Esophagus (tissue), 2 donors: Measurements from ENCODE around the gene FFAR4. TPM values are rescaled to one million over a fixed set of nuclear protein-coding genes. Genes with fewer than 3 reads are reported as not detected.

Experiments
- H3K27ac ChIP-seq, 2 donors: one replicate each; pipeline ENCODE4 v1.5.1; 2013; ENCODE audit warnings: low read depth in 2 of 2, mild to moderate bottlenecking in 2 of 2, inconsistent platforms in 1 of 2, low read length in 1 of 2, moderate library complexity in 1 of 2
- H3K27me3 ChIP-seq, 2 donors: one replicate each; pipeline ENCODE4 v1.6.1; 2013; ENCODE audit warnings: low read length in 2 of 2, control low read depth in 1 of 2, mild to moderate bottlenecking in 1 of 2; ENCODE audit not compliant: insufficient read depth in 2 of 2, control insufficient read depth in 1 of 2
- H3K36me3 ChIP-seq, 2 donors: one replicate each; pipeline ENCODE4 v1.6.1; 2013; ENCODE audit warnings: low read length in 1 of 2; ENCODE audit not compliant: control insufficient read depth in 2 of 2, insufficient read depth in 2 of 2
- H3K4me1 ChIP-seq, 2 donors: one replicate each; pipeline ENCODE4 v1.6.1; 2013; ENCODE audit warnings: low read length in 1 of 2; ENCODE audit not compliant: control insufficient read depth in 2 of 2, insufficient read depth in 2 of 2
- H3K4me3 ChIP-seq, 2 donors: one replicate each; pipeline ENCODE4 v1.5.1; 2013; ENCODE audit warnings: low read length in 2 of 2, mild to moderate bottlenecking in 2 of 2, low read depth in 1 of 2, moderate library complexity in 1 of 2
- H3K9me3 ChIP-seq, 2 donors: one replicate each; pipeline ENCODE4 v1.6.1; 2013; ENCODE audit warnings: mild to moderate bottlenecking in 2 of 2, low read depth in 1 of 2, low read length in 1 of 2, moderate library complexity in 1 of 2; ENCODE audit not compliant: control insufficient read depth in 2 of 2, insufficient read depth in 1 of 2
- WGBS, 2 donors: extraction: QIAGEN DNeasy Blood & Tissue Kit; methylation state at CpG; one replicate each; pipeline ENCODE4 v1.1.7; 2013; 5-methylcytosine and 5-hydroxymethylcytosine counted together
- polyA plus RNA-seq, 2 donors: library from polyadenylated mRNA; stranded (reverse); fragments of 200-250 nt; gene quantifications; one replicate each; pipeline ENCODE4 v1.2.3, GENCODE V29; 2013
- donor health status: healthy with polysubstance abuse.
- donor health status: Bipolar disorder and iron deficiency.

Gene FFAR4
- polyA plus RNA-seq, 2 donors: 0.08 to 0.15 TPM

DNA sequence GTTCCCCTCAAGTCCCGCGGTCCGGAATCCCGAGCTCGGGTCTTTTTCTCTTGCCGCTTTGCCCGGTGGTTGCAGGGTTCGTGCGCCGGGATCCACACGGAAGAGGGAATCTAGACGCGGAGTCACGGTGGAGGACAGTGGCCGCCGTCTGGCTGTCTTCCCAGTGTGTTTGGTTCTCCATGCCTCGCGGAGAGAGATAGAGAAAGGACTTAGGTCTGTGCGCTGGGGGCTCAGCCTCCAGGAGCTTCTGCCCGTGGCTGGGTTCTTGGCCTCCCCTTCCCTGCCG, 1.6 kb downstream of the FFAR4 start:
- H3K4me3 ChIP-seq: no peak overlapping the region
- peaks cover 8 to 14% of the 10 kb centered on the region in 2 donors for H3K27me3 ChIP-seq
- WGBS, 2 donors: 10 to 20% methylated on average over 21 of the region's 21 CpGs
- H3K36me3 ChIP-seq: no peaks in the 10 kb centered on the region
- H3K9me3 ChIP-seq: no peaks in the 10 kb centered on the region
- H3K27ac ChIP-seq: no peak overlapping the region
- peaks cover 2 to 7% of the 10 kb centered on the region in 2 donors for H3K4me1 ChIP-seq

DNA sequence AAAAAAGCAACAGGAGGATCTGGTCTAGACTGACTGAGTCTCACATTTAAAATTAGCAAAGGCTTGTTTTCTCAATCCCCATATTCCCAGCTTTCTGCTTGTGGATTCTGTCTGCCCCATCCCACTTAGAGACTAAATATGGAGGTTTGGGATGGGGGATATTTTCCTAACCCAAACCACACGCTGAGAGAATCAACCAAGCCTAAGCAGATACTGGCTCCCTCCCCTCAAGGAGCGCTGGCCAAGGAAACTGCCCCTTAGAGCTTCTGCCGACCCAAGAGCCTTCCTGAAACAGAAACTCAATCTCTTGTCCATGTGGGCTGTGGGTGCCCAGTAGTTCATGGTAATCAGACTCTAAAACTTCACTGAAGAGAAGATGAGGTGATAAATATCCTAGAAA, 3.9 kb downstream of the FFAR4 start:
- H3K27ac ChIP-seq: no peak overlapping the region
- peaks cover 8 to 14% of the 10 kb centered on the region in 2 donors for H3K27me3 ChIP-seq
- 62 to 77% methylated on average over 3 of the region's 3 CpGs for WGBS, 2 donors
- no peaks in the 10 kb centered on the region for H3K36me3 ChIP-seq
- H3K4me1 ChIP-seq: peaks cover 2 to 7% of the 10 kb centered on the region in 2 donors
- H3K4me3 ChIP-seq: no peak overlapping the region
- no peaks in the 10 kb centered on the region for H3K9me3 ChIP-seq

DNA sequence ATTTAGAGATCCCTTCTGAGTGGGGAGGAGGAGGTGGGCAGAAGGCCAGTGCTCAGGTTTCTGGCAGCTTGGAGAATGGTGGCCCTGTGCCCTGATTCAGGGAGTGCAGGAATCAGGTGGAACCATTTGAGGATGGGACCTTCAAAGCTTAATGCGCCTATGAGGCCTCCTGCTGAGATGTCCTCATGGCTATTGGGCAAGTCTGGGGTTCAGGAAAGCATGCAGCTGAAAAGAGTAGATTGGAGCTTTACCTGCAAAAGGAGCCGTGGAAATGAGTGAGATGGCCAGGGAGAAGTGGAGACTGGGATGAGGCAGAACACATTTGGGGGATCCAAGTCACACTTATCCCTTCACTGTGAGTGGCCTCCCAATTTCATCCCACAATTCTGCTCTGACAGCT, 6.1 kb downstream of the FFAR4 start:
- Histone ChIP-seq H3K4me3 (no peak overlapping the region), H3K9me3 (no peaks in the 10 kb centered on the region), H3K27me3 (peaks cover 2 to 3% of the 10 kb centered on the region in 2 donors), H3K36me3 (no peaks in the 10 kb centered on the region), H3K4me1 (peaks cover 0 to 2% of the 10 kb centered on the region in 2 donors), H3K27ac (no peak overlapping the region)
- 89 to 91% methylated on average over 2 of the region's 2 CpGs for WGBS, 2 donors

DNA sequence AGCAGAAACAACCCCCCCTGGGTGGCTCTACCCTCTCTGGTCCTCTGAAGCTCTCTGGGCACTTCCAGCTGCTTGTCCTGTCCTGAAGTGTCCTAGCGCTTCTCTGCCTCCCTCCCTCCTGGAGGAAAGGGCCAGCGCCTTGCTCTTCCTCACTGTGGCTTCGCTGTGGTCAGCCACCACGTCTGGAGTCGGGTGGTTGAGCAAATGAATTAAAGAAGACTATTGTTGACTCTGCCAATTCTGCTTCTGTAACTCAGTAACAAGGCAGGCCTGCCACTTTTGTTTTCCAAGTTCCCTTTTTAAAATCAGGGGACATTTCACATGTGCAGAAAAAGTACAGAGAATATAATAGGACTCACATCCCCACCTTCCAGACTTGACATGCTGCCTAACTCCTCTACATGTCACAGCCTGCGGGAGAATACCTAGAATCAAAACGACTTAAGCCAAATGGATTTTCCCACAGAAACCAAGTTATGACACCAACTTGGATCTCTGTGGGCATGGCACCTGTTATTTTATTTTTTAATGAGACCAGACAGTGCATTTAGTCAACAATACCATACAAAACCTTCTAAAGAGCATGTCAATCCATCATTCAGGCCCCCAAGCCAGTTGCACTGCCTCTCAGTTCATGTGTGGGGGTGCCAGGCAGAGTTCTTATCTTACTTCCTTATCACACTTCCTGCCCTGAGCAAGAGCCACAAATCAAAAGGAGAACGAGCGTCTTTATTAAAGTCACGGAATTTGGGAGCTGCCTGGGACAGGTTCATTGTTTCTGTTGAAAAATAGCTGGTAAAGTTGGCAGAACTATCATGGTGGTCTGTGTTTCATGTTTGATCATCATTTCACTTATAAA, 6.8 kb downstream of the FFAR4 start:
- WGBS, 2 donors: 29 to 32% methylated on average over 10 of the region's 10 CpGs
- H3K9me3 ChIP-seq: no peaks in the 10 kb centered on the region
- H3K4me1 ChIP-seq: peaks cover 0 to 2% of the 10 kb centered on the region in 2 donors
- no peak overlapping the region for H3K4me3 ChIP-seq
- H3K27me3 ChIP-seq: no peaks in the 10 kb centered on the region
- H3K36me3 ChIP-seq: no peaks in the 10 kb centered on the region
- H3K27ac ChIP-seq: no peak overlapping the region

DNA sequence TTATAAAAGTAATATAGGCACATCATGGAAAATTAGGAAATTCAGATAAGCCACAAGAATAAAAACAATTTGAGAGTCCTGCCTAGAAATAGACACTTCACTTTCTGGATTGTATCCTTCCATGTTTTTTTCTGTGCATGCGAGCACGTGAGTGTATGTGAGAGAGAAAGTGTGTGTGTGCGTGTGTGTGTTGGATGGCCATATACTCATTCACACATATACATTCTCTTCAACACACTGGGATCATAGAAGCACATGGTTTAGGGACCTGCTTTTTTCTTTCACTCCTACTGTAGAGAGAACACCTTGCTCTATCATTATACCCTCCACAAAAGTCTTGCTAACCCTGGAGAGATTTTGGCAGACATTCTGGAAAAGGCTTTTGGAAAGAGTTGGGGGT, 7.5 kb downstream of the FFAR4 start:
- no peaks in the 10 kb centered on the region for H3K36me3 ChIP-seq
- no peaks in the 10 kb centered on the region for H3K9me3 ChIP-seq
- no peaks in the 10 kb centered on the region for H3K27me3 ChIP-seq
- 71 to 76% methylated on average over 3 of the region's 3 CpGs for WGBS, 2 donors
- H3K4me1 ChIP-seq: peaks cover 0 to 2% of the 10 kb centered on the region in 2 donors
- H3K27ac ChIP-seq: no peak overlapping the region
- H3K4me3 ChIP-seq: no peak overlapping the region

DNA sequence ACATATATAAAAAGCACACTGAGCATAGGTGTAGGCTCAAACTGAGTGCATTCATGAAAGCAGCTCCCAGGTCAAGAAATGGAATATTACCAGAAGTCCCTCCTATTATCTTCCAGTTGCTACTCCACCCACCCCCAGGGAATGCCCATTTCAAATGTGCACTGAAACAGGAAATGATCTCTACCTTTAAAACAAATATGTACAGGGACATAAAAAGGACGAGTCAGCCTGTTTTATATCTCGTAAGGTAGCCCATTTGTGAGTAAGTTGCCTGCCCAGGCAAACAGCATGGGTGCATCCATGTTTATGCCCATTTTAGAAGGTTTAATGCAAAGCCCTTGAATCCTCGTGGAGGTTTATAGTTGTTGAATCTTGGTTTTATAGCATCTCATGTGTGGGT, 10.4 kb downstream of the FFAR4 start:
- Histone ChIP-seq H3K36me3 (no peaks in the 10 kb centered on the region), H3K4me1 (peaks cover 0 to 2% of the 10 kb centered on the region in 2 donors), H3K9me3 (peaks cover 0 to 1% of the 10 kb centered on the region in 2 donors), H3K27ac (no peak overlapping the region), H3K4me3 (no peak overlapping the region), H3K27me3 (no peaks in the 10 kb centered on the region)
- WGBS, 2 donors: 52 to 64% methylated on average over 3 of the region's 3 CpGs

DNA sequence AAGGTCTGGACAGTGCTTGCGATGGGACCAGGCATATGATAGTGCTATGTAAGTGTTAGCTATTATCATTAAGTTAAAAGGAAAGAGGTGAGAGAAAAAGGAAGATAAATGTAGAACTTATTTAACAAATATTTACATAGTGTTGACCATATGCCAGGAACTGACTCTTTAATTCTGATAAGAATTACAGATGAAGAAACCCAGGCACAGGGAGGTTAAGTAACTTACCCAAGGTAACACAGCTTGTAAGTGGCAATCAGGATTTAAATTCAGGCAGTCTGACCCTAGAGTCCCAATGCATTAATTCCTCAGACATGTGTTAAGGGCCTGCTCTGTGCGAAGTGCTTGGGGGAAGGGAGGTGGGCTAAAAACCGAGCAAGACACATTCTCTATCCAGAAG, 11.1 kb downstream of the FFAR4 start:
- Histone ChIP-seq H3K9me3 (peaks cover 0 to 1% of the 10 kb centered on the region in 2 donors), H3K27ac (no peak overlapping the region), H3K4me1 (peaks cover 0 to 1% of the 10 kb centered on the region in 2 donors), H3K36me3 (no peaks in the 10 kb centered on the region), H3K4me3 (no peak overlapping the region), H3K27me3 (no peaks in the 10 kb centered on the region)
- 87 to 90% methylated on average over 3 of the region's 3 CpGs for WGBS, 2 donors

DNA sequence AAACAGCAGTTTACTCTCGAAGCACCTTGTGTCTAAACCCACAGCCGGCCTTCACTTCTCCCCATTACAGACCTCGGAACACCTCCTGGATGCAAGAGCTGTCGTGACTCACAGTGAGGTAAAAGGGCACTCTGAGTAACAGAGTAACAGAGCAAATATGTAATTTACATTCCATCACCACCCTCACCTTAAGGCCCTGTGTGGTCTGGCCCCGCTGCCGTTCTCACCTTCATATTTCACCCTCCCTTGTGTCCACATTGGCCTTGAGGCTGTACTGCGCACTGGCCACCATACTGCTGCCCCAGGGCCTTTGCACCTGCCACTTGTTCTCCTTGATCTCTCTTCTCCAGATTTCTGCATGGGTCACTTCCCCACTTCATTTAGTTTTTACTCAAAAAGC, 12.6 kb downstream of the FFAR4 start:
- no peaks in the 10 kb centered on the region for H3K27me3 ChIP-seq
- no peak overlapping the region for H3K27ac ChIP-seq
- H3K4me3 ChIP-seq: no peak overlapping the region
- H3K36me3 ChIP-seq: no peaks in the 10 kb centered on the region
- 66 to 80% methylated on average over 7 of the region's 7 CpGs for WGBS, 2 donors
- H3K9me3 ChIP-seq: peaks cover 0 to 1% of the 10 kb centered on the region in 2 donors
- no peaks in the 10 kb centered on the region for H3K4me1 ChIP-seq

DNA sequence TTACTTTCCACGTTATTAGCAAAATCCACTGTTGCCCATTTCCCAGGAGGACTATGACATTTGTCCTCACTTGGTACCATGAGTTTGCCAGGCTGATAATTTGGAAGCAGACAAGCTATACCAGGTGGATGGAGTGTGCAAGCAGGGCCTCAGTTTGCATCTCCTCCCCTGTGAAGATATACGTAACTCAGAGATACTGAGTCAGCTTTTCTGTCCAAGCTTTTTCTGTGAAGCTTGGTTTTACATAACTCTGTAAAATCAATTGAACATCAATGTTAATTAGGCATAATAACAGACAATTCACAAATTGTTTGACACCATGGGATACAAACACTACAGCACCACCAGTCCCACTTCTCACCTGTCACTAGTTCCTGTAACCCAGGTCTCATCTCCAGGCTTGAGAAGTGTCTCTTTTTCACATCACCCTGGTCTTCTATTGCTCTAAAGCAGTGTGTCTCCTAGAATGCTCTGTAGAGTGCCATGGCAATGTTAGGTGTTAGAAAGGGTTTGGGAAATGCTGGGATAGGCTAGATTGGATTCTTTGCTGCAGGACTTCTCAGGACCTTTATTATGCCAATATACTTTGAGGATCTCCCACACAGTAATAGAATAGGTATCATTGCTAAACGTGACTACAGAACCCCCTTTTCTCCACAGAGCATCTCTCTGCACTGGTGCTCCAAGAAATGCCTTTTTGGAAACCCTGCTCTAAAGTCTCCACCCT, 13.7 kb downstream of the FFAR4 start:
- H3K36me3 ChIP-seq: no peaks in the 10 kb centered on the region
- peaks cover 0 to 1% of the 10 kb centered on the region in 2 donors for H3K9me3 ChIP-seq
- 83 to 86% methylated on average over 3 of the region's 3 CpGs for WGBS, 2 donors
- H3K27me3 ChIP-seq: no peaks in the 10 kb centered on the region
- no peak overlapping the region for H3K4me3 ChIP-seq
- no peaks in the 10 kb centered on the region for H3K4me1 ChIP-seq
- no peak overlapping the region for H3K27ac ChIP-seq
